Stimulated activated CD4-positive, alpha-beta T cell treated with anti-CD3 and anti-CD28 coated beads, TNF-alpha, amount 100 ng/mL, for 24 hours (primary cell): ENCODE data around the gene PLXDC1.

Source experiments
- DNase-seq, 3 experiments: peaks; one replicate each; pipeline ENCODE4 v3.0.0-alpha.2; 2020; ENCODE audit warnings: low read depth in 3 of 3

The PLXDC1 gene

DNA sequence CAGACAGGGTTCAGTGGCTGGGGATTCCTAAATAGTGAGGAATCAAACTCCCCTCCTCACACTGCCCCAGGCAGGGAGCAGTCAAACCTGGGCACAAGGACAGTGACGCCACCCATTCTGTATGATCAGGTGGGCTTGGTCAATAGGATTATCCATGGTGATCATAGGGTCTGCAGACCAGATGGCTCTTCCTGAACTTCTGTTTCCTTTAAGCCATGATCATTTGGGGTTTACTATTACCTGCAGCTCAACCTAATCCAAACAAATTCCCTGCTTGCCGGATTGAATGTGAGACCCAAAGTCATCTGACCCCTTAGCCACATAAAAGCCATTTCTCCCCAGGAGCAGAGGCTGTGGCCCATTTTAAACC, 54.3 kb downstream of the PLXDC1 start:
- no peak for DNase-seq

DNA sequence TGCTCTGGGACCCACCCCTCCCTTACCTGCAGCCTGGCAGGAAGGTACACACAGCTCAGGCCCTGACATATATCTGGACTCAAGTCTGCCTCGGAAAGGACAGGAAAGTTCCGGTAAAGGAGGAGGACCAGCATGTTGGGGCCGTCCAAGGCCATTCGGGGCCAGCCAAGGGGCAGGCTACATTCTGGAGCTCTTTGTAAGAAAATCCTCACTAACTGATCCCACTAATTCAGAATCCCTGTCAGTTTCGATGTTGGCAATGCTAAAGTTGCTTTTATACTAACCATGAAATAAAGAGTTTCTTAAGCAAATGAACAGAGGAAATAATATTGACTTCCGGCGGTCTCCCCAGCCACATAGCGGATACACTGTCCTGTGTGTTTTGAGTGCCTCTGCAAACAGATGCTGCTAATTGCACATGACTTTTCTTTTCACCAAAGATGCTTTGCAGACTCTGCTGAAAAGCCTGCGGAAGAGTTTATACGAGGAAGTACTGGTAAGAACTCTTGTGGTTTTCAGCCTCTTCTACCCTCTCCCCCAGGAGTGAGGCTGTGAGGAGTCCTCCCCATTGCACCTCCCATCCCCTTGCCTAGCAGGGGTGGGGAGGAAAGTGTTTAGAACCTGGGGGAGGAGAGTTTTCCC, 54.8 kb downstream of the PLXDC1 start:
- DNase-seq: no peak

DNA sequence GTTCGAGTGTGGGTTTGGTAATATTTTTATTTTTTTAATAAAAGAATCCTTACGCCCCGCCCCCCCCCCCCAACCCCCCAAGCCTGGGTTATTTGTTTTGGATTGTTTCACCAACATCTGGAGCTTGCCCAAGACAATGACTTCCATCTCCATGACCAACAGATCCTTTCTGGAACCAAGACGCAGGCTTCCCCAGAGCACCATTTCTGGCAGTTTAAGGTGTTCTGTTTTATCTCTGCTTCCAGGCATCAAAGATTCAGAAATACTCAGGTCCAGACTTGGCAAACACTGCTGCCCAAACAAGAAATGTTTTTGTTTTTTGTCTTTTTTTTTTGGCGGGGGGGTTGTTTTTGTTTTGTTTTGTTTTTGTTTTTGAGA, 56.1 kb downstream of the PLXDC1 start:
- no peak for DNase-seq

DNA sequence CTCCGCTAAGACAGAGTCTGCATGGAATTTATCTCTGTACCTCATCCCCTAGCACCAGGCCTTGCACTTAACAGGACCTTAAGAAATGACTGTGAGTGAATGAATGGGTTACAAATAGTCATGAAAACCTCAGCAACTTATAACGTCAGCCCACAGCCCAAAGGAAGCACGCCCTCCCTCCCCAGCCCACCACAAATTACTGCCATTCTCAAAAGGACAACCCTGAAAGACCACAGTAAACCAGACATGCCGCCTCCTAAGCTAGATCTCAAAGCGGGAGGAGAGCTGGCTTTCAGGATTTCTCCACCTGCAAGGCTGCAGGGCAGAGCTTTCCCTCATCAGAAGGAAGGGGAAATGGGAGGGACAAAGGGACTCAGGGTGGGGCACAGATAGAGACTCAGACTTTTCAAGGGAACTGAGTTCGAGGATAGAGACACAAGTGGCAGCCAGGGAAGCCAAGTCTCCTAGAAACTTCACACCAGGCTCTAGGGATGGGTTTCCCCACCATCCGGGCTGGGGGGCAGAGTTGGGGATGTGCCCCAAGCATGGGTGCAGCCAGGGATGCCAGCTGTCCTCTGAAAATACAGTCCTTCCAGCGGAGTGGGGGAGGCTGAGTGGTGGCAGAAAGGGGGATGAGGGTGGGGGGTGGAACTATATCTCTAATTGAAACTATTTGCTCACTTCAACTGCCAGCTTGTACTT, 56.7 kb downstream of the PLXDC1 start:
- DNase-seq: no peak

DNA sequence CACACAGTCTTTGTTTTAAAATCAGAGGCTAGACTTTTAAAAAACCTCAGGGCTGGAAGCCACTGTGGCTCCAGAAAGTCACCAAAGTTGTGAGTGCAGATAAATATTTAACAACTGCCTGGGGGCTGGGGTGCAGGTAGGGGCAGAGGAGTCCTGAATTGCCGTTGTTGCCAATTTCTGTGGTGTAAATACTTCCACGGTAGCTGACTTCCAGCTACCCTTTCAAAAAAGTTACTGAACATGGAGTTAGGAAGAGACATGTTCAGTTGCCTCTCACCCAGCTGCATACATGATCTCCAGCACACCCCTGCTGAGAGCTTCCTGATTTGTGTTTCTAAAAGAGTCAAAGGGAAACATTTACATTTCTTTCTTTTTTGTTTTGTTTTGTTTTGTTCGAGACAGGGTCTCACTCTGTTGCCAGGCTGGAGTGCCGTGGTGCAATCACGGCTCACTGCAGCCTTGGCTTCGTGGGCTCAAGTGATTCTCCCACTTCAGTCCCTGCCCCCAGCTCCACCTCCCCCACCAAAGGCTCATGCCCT, 58.7 kb downstream of the PLXDC1 start:
- DNase-seq: no peak

DNA sequence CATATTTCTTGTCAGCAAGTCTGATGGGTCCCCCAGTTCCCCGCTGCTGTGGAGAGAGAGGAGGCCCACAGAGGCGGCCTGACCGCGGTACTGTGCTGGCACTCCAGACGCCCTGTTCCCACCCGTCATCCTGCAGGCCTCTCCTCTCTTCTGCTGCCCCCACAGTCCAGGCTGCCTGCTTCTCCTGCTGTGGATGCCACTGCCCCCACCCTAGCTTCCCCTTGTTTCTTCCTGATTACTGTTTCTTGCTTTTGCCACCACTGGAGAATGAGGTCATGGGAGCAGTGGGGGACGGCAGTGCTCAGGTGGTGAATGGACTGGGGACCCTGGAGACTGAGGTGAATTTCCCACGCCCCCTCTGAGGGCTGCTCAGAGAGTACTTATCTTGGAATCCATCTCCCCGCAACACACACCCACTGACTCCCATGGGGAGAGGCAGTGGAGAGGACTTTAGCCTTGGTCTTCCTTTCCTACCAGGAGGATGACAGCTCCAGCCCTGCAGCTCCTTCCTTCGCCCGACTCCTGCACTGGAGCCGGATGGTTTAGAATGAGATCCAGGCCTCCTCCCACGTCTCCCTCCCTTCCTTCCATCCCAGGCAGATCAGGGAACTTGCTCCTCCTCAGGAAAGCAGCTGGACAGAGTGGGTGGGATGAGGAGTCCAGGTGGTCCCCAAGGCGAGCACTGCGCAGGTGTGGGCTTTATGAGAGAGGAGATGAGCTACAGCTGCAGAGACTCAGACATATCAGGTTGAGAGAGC, 60.4 kb downstream of the PLXDC1 start:
- no peak for DNase-seq

DNA sequence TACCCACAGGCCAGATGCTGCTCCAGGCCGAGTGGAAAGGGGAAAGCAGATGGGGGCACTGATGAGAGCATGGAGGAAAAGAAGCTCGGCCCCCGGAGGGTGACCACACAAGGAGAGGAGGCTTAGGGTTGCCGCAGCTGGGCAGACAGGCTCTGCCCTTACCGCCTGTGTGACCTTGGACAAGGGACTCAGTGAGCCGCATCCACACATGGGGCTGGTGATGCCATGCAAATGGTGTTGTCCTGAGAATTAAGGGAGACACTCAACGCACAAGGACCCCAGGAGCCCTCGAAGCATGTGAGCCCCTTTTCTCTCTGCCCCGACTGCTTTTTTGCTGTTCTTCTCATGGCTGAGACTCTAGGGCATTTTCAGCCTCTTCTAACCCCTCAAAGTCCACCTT, 61.0 kb downstream of the PLXDC1 start:
- DNase-seq: no peak

DNA sequence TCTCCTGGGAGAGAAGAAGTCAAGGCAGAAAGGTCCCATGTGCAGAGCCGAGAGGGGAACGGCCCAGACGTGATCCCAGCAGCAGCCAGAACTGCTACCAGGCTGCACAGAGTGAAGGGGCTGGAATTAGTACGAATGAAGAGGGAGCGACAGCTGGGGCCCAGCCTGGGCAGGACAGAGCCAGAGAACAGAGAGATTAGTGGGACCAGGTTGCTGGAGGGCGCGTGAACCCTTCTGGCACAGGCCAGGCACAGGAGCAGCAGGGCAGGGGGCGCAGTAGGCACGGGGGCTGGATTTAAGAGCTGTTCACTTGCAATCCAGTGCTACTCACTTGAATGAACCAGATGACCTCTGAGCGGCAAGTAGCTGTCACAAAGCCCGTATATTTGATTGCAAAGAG, 66.9 kb downstream of the PLXDC1 start:
- no peak for DNase-seq

DNA sequence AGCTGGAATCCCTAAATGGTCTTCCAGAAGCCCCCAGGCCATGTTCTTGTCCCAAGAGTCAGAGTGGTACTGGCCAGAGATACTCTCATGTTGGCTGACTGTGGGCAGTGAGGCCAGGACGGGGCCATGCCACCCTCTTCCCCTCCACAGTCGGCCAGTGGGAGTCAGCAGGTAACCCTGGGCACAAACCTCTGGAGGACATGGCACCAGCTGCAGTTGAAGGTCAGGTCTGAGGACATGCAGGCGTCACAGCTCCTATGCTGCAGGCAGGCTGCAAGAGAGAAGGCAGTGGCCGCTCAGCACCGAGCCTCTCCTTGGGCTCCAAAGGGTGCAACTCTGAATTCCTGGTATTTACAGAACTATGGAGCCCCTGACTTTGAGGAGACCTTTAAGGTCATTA, 68.2 kb downstream of the PLXDC1 start:
- no peak for DNase-seq

DNA sequence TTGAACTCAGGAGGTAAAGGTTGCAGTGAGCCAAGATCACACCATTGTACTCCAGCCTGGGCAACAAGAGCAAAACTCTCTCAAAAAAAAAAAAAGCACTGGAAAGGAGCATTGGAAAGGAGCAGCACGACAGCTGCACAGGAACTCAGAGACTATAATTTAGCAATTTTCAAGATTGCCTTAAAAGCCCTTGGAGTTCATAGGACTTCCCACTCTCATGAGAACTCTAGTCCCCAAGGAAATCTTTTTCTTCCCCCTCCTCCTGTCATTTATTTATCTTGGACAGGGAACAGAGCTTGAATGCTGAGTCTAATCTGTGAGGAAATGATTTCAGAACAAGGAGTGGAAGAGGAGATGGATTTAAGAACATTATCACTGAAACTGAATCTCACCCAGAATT, 69.0 kb downstream of the PLXDC1 start:
- DNase-seq: no peak

DNA sequence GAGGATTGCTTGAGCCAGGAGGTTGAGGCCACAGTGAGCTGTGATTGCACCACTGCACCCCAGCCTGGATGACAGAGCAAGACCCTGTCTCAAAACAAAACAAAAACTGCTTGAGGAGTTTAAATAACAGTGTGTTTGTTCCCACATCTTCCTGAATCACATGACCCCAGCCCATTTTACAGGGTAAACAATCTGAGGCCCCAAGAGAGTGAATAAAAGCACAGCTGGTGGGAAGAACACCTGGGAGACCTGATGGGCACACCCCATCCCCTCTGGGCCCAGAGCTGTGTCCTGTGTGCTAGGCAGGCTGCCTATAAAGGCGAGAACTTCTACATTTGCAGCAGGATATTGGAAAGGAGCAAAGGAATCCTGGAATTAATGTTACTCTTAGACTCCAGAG, 69.6 kb downstream of the PLXDC1 start:
- DNase-seq: no peak

DNA sequence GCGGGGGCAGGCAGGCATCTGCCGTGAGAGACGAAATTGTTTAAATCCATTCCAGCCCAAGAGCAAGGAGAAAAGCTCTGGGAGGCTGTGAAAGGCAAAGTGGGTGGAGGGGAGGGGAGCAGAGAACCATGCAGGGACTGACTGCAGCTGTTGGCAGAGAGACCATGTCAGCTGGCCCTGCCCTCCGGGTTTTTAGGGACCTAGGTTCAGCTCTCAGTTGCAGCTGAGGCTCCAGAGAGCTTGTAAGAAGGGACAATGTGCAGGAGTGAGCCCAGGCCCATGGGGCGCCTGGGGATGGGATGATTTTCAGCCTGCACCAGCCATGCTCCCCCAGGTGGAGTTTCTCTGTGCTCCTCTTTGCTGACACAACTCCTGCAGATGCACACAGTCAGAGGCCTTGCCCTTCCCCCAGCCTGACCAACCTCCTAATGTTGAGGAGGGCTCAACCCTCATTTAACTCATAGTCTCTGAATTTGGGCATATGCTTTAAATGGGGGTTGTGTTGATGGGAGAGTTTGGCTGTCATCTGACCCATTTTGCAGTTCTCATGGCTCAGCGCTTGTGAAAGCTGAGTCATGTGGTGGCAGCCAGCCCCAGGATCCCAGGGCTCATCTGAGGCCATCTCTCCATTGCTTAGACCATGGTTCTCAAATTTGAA, 70.9 kb downstream of the PLXDC1 start:
- no peak for DNase-seq

DNA sequence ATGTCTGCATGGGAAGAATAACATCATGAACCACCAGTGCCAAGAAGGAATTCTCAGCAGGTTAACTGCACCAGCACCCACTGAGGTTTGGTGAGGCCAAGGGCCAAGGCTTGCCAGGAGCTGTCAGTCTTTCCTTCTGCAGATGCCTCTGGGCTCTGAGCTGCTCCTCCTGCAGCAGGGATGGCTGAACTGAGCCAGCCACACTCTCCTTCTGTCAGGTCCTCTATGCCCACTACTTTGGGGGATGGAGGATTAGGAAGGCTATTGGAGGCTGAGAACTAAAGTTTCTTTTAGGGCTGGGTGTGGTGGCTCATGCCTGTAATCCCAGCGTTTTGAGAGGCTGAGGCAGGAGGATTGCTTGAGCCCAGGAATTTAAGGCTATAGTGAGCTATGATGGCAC, 71.6 kb downstream of the PLXDC1 start:
- no peak for DNase-seq

DNA sequence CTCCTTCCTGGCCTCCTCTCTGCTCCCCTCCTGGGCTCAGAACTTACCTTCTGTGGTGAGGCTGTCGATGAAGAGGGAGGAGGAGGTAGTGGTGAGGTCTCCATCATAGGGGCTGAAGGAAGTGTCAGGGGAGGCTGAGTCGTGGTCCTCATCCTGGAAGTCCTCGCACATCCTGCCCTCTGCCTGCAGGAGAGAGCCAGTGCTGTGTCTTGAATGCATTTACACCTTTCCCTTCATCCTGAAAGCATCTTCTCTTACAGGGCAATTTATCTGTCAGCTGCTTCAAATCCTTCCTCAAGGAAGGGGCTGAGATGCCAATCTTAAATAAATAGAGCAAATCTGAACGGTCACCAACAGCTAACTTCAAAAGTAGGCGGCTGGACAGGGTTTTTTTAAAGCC, 73.6 kb downstream of the PLXDC1 start:
- no peak for DNase-seq

DNA sequence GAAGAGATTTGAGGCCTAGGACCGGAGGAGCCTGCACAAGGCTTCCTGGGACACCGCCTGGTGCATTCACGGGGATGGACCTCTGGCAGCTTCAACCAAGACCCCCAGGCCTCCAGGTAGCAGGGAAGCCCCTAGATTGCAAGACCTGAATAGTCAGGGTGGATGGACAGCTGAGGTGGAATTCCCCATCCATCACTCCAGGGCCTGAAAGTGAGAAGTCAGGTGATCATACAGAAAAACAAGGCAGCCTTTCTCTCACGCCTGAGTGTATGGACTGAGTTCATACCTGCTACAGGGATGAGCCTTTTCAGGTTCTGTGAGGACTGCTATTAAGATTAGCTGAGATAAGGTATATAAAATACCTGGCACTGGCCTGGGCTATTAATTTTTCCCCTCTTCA, 74.2 kb downstream of the PLXDC1 start:
- DNase-seq: no peak

DNA sequence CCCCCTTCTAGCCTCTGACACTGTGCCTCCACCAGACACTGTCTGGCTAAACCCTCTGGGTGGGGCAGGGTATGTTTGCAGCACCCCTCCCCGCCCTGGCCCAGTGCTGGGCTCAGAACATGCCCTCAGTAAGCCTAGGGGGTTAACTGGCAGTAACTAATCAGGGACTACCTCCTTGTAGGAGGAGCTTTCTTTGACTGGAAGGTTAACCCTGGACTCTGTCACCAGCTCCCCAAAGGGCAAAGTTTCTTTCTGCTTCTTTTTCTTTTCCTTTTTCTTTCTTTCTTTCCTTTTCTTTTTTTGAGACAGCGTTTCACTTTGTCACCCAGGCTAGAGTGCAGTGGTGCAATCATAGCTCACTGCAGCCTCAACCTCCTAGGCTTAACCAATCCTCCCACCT, 76.8 kb downstream of the PLXDC1 start:
- no peak for DNase-seq

DNA sequence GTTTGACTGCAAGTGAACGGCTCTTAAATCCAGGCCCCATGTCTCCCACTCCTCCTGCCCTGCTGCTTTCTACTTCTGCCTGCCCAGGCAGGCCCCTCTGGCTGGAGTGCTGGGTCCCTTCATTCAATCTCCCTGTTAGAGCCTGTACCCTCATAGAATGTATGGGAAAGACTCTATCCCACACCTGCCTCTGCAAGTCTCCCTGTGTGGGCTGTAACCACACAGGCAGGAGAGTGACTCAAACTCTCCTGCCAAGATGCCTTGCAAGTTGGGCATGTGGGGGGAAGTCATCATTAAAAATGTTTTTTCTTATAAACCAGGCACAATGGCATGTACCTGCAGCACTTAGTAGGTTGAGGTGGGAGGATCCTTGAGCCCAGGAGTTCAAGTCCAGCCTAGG, 77.5 kb downstream of the PLXDC1 start:
- no peak for DNase-seq

DNA sequence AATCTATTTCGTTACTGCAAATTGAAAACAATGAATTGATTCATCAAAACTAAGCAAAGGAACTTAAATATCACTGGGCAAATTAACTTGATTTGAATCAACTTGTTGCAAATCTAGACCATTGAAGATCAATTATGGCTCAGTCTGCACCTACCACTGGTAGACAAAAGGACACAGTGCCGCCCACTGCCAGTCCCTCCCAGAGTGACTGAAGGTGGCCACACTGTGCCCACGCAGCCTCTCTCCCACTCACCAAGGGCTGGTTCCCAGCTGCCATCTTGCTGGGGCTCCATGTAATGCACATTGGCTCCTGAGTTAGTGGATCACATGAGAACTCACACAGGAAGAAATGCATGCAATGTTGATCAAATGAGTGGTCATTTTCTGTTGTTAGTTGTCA, 78.1 kb downstream of the PLXDC1 start:
- no peak for DNase-seq

DNA sequence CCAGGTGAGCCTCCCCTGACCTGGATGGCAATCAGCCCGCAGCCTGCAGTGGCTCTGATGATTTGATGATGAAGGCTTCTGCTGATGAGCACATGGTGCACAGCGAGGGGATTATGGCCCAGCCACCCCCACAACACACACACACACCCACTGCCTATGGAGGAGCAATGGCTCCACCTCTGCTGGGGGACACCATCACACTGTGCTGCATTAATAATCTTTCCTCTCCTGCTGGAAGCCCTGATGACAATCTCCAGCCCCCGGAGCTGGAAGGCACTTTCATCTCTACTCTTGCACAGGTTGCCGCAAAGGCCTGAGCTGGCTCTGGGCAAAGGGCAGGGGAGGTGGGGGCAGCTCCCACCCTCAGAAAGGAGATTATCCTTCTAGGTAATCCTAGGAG, 79.9 kb downstream of the PLXDC1 start:
- DNase-seq: no peak

DNA sequence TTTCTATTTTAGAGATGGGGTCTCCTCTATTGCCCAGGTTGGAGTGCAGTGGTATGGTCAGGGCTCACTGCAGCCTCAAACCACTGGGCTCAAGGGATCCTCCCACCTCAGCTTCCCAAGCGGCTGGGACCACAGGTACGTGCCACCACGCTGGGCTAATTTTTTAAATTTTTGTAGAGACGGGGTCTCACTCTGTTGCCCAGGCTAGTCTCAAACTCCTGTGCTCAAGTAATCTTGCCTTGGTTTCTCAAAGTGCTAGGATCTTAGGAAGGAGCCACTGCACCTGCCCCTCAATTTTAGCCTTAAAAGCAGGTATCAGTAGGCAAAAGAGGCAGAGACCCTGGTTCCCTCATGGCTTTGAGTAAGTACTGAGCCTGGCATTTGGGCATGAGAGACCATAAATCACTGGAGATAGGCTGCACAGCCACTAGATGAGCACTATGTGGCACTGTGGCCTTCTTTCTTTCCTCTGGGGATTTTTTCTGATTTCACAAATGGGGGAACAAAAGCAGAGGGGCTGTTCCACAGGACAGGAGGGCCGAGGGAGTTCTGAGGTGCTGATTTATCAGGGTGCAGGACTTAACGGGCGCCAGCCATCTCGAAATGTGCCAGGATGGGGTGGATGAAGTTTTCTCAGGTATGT, 82.2 kb downstream of the PLXDC1 start:
- DNase-seq: no peak

DNA sequence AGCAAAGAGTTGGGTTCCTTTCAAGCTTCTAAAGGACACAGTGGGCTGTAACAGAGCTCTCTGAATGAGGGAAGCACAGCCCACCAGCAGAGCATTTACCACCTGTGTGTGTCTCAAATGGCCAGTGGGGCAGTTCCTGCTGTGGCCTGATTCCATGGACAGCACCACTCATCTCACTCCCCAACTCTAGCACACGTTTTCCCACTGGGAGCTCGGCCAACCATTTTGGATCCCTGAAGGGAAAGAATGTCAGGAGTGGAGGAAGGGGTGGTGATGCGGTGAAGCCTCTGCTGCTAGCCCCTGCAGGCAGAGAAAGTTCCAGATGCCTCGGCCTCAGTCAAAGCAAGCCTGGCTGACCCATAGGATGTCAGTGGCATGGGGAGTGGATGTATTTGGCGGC, 86.6 kb downstream of the PLXDC1 start:
- no peak for DNase-seq

DNA sequence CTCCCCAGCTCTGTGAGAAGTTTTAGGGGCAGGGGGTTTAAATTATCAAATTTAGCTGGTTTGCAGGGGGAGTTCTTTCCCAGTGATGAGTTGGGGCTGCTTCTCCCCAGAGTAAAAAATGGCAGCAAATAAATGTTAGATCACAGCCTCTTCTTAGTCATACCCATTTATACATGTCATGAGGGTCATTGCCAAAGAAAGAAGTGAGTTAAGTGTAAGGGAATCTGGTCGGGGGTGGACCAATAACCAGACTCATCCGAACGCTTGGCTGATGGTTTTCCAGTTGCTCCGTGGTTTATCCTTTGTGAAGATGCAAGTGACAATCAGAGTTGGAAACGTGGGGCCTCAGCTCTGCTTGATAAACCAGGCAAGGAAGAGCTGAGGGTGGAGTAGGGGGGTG, 87.1 kb downstream of the PLXDC1 start:
- DNase-seq: no peak
